Skeletal muscle tissue (tissue), 4 donors: ENCODE results near the gene PTH2R. TPM values are rescaled to one million over a fixed set of nuclear protein-coding genes. Genes with fewer than 3 reads are reported as not detected.
"Not testable (repeated sequence)": the region's sequence is repeated elsewhere in the genome, so short reads cannot be mapped to it uniquely, and the experiment has no call there.

Experiments
- H3K27ac ChIP-seq: one replicate; pipeline ENCODE4 v1.7.0; 2013; ENCODE audit warnings: mild to moderate bottlenecking, low read depth, low read length, inconsistent platforms
- H3K27me3 ChIP-seq, 3 donors: one replicate each; pipeline ENCODE4 v1.7.0; 2013; ENCODE audit warnings: low read length in 3 of 3; ENCODE audit not compliant: control insufficient read depth in 3 of 3, insufficient read depth in 3 of 3
- H3K36me3 ChIP-seq, 3 donors: one replicate each; pipeline ENCODE4 v1.7.0; 2013; ENCODE audit warnings: low read length in 3 of 3; ENCODE audit not compliant: control insufficient read depth in 3 of 3, insufficient read depth in 3 of 3
- H3K4me1 ChIP-seq, 3 donors: one replicate each; pipeline ENCODE4 v1.7.0; 2013; ENCODE audit warnings: low read length in 3 of 3, mild to moderate bottlenecking in 3 of 3; ENCODE audit not compliant: control insufficient read depth in 3 of 3, insufficient read depth in 3 of 3
- H3K4me3 ChIP-seq, 3 donors: one replicate each; pipeline ENCODE4 v1.7.0; 2013; ENCODE audit warnings: low read length in 3 of 3
- H3K9ac ChIP-seq, 3 donors: one replicate each; pipeline ENCODE4 v1.7.0; 2013; ENCODE audit warnings: low read length in 3 of 3, mild to moderate bottlenecking in 3 of 3, moderate library complexity in 2 of 3, low read depth in 1 of 3
- H3K9me3 ChIP-seq, 3 donors: one replicate each; pipeline ENCODE4 v1.7.0; 2013; ENCODE audit warnings: low read length in 3 of 3; ENCODE audit not compliant: control insufficient read depth in 3 of 3
- total RNA-seq: library from RNA; depleted of rRNA; stranded (reverse); fragments of >200 nt; gene quantifications from one replicate; pipeline ENCODE4 v1.2.3, GENCODE V29; 2014
- donor health status: Osteomylitis.

Gene PTH2R
- total RNA-seq, 1 donor from 2014 or later = 0.52 TPM

DNA sequence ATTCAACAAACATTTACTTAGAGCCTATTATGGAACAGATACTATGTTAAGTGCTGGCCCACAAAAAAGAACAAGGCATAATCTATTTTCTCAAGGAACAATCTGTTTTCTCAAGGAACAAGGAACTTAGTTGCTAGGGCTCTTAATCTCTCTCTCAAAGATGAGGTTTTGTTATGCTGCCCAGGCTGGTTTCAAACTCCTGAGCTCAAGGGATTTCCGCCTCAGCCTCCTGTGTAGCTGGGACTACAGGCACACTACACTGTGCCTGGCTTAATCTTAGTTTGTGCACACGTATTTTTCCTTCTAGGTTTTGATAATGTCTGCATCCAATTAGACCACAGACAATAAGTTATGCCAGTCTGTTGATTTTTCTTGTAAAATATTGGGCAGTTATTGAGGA is 89.5 kb downstream of the PTH2R start:
- no peak overlapping the region for H3K27ac ChIP-seq
- no peak overlapping the region for H3K4me3 ChIP-seq
- no peaks in the 10 kb centered on the region for H3K9me3 ChIP-seq
- H3K4me1 ChIP-seq = no peaks in the 10 kb centered on the region
- H3K27me3 ChIP-seq = no peaks in the 10 kb centered on the region
- no peaks in the 10 kb centered on the region for H3K36me3 ChIP-seq
- H3K9ac ChIP-seq = no peak overlapping the region

DNA sequence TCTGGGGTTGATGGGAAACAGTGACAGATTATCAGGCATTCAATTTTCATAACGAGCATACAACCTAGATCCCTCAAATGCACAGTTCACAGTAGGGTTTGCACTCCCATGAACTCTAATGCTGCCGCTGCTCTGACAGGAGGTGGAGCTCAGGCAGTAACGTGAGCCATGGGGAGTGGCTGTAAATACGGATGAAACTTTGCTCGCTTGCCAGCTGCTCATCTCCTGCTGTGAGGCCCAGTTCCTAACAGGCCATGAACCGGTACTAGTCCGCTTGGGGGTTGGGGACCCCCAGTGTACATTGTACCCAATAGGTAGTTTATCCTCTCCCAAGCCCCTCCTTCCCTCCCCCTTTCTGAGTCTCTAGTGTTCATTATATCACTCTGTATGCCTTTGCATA is 94.6 kb downstream of the PTH2R start:
- no peaks in the 10 kb centered on the region for H3K4me1 ChIP-seq
- H3K27ac ChIP-seq = no peak overlapping the region
- H3K9me3 ChIP-seq = no peaks in the 10 kb centered on the region
- H3K4me3 ChIP-seq = no peak overlapping the region
- H3K36me3 ChIP-seq = no peaks in the 10 kb centered on the region
- no peak overlapping the region for H3K9ac ChIP-seq
- no peaks in the 10 kb centered on the region for H3K27me3 ChIP-seq

- Histone ChIP-seq H3K36me3 (no peaks in the 10 kb centered on the region), H3K9ac (no peak overlapping the region), H3K27ac (no peak overlapping the region), H3K4me3 (no peak overlapping the region), H3K4me1 (no peaks in the 10 kb centered on the region), H3K27me3 (no peaks in the 10 kb centered on the region), H3K9me3 (no peaks in the 10 kb centered on the region)
These were observed 95.7 kb downstream of the PTH2R start for GRCh38 chr2:208502288-208502687.

DNA sequence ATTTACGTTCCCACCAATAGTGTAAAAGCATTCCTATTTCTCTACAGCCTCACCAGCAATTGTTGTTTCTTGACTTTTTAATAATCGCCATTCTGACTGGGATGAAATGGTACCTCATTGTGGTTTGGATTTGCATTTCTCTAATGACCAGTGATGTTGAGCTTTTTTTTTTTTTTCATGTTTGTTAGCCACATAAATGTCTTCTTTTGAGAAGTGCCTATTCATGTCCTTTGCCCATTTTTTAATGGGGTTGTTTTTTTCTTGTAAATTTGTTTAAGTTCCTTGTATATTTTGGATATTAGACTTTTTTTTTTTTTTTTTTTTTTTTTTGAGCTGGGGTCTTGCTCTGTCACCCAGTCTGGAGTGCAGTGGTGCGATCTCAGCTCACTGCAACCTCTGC is 98.8 kb downstream of the PTH2R start:
- H3K4me1 ChIP-seq, H3K27ac ChIP-seq, H3K9ac ChIP-seq, H3K4me3 ChIP-seq, H3K36me3 ChIP-seq, H3K27me3 ChIP-seq, H3K9me3 ChIP-seq: not testable (repeated sequence)

DNA sequence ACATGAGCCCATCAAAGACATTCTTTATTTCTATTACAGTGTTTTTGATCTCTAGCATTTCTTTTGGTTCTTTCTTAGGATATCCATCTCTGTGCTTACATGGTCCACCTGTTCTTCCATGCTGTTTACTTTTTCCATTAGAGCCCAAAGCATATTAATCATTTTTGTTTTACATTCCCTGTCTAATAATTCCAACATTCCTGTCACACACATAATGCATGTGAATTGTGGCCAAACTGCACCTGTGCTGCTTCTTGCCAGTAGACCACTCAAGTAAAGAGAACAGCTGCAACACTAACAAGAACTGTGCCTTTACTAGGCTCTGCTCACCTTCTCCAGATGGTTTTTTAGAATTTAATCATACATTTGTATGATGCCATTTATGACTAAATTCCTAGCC is 103.0 kb downstream of the PTH2R start:
- Histone ChIP-seq H3K27me3 (no peaks in the 10 kb centered on the region), H3K9me3 (no peaks in the 10 kb centered on the region), H3K4me1 (no peaks in the 10 kb centered on the region)

GRCh38 chr2:208511016-208511415 is 104.4 kb downstream of the PTH2R start:
- H3K27ac ChIP-seq = no peak overlapping the region
- H3K9ac ChIP-seq = no peak overlapping the region
- H3K4me3 ChIP-seq = no peak overlapping the region
- no peaks in the 10 kb centered on the region for H3K36me3 ChIP-seq
- H3K4me1 ChIP-seq = no peaks in the 10 kb centered on the region
- no peaks in the 10 kb centered on the region for H3K9me3 ChIP-seq
- no peaks in the 10 kb centered on the region for H3K27me3 ChIP-seq

More for the DNA sequence above, 103.0 kb downstream of the PTH2R start:
- Histone ChIP-seq H3K9ac (no peak overlapping the region), H3K36me3 (no peaks in the 10 kb centered on the region), H3K27ac (no peak overlapping the region), H3K4me3 (no peak overlapping the region)

DNA sequence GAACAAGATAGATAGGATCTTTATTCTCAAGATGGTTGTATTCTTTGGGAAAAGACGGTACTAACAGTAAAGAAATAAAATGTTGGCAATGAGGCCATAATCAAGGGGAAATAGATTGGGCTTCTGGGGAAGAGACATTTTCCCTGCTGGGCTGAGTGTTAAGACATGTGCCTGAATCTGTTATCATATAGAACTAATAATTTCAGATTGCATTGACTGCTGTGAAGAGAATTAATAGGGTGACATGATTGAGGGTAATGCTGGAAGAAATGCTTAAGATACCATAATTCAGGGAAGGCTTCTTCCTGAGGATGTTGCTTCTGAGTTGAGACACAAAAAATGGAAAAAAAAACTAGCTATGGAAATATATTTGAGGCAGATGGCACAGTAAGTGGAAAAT is 105.0 kb downstream of the PTH2R start:
- Histone ChIP-seq H3K4me3 (no peak overlapping the region), H3K27me3 (no peaks in the 10 kb centered on the region), H3K9ac (no peak overlapping the region), H3K27ac (no peak overlapping the region), H3K4me1 (no peaks in the 10 kb centered on the region), H3K9me3 (no peaks in the 10 kb centered on the region), H3K36me3 (no peaks in the 10 kb centered on the region)

GRCh38 chr2:208515099-208515498 is 108.5 kb downstream of the PTH2R start:
- H3K4me1 ChIP-seq = no peaks in the 10 kb centered on the region
- H3K9ac ChIP-seq = no peak overlapping the region
- H3K27ac ChIP-seq = no peak overlapping the region
- H3K27me3 ChIP-seq = no peaks in the 10 kb centered on the region
- no peak overlapping the region for H3K4me3 ChIP-seq
- H3K9me3 ChIP-seq = no peaks in the 10 kb centered on the region
- H3K36me3 ChIP-seq = no peaks in the 10 kb centered on the region

- not testable (repeated sequence) for H3K9ac ChIP-seq, H3K27ac ChIP-seq, H3K4me3 ChIP-seq, H3K36me3 ChIP-seq, H3K27me3 ChIP-seq, H3K4me1 ChIP-seq, H3K9me3 ChIP-seq
These were observed 116.5 kb downstream of the PTH2R start for GRCh38 chr2:208523069-208523468.

DNA sequence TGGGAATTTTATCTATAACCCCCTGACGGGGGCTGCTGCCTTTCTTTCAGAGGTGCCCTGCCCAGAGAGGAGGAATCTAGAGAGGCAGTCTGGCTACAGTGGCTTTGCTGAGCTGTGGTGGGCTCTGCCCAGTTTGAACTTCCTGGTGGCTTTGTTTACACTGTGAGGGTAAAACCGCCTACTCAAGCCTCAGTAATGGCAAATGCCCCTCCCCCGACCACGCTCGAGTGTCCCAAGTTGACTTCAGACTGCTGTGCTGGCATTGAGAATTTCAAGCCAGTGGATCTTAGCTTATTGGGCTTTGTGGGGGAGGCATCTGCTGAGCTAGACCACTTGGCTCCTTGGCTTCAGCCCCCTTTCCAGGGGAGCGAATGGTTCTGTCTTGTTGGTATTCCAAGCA is 118.6 kb downstream of the PTH2R start:
- not testable (repeated sequence) for H3K4me1 ChIP-seq, H3K27ac ChIP-seq, H3K4me3 ChIP-seq, H3K36me3 ChIP-seq, H3K9me3 ChIP-seq, H3K27me3 ChIP-seq, H3K9ac ChIP-seq

- no peak overlapping the region for H3K9ac ChIP-seq
- H3K27me3 ChIP-seq = no peaks in the 10 kb centered on the region
- no peak overlapping the region for H3K27ac ChIP-seq
- no peaks in the 10 kb centered on the region for H3K36me3 ChIP-seq
- H3K9me3 ChIP-seq = no peaks in the 10 kb centered on the region
- no peak overlapping the region for H3K4me3 ChIP-seq
- no peaks in the 10 kb centered on the region for H3K4me1 ChIP-seq
These were observed 123.2 kb downstream of the PTH2R start for GRCh38 chr2:208529796-208530195.
